Measurements from ENCODE around the gene ARHGEF37. TPM values are rescaled to one million over a fixed set of nuclear protein-coding genes. Genes with fewer than 3 reads are reported as not detected.

Gene ARHGEF37
- total and polyA plus RNA-seq, 2 donors (not counting 1 experiment from before 2014, with no cell fraction given): 0.31 to 5.3 TPM

DNA sequence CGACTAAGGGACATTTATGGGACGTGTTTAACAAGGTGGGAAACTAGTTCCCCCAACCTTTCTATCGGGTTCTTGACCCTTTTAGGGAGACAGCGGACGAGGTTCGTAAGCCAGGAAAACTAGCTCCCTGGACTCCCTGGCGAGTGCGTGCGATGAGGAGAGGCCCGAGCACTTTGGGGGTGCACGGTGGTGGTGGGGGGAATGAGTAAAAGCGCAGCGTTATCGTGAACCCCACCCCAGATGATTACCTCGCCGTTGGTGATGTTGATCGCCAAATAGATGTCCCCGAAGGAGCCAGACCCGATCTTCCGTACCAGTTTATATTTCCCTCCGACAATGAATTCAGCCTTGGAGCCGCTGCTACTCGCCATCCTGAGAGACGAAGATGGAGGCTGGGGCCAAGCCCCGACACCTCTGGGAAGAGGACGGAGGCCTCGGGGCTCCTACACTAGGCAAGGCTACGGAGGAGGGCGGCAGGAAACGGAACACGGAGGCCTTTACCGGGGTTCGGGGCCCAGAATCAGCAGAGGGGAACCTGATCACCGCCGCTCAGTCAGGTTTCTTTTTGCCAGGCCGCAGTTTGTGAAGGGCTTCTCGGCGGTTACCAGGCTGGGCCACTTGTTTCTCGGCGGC lies 30.6 kb upstream of the ARHGEF37 start:
- H3K4me1 ChIP-seq (ENCODE audit: control insufficient read depth, extremely low read depth, insufficient read depth, low read length): peaks cover 9% of the 10 kb centered on the region
- no peaks in the 10 kb centered on the region for H4K20me1 ChIP-seq (ENCODE audit: control insufficient read depth, extremely low read depth, insufficient read depth, low read length)
- H3K36me3 ChIP-seq (ENCODE audit: control insufficient read depth, insufficient read depth, low read length): peaks cover 12% of the 10 kb centered on the region
- H3K27ac ChIP-seq (ENCODE audit: insufficient read depth, low read length): peak overlapping the region; percentile 99
- peak overlapping the region; percentile 100 for H3K9ac ChIP-seq (ENCODE audit: insufficient read depth, low read length)
- DNase-seq (ENCODE audit: low read depth in 2 of 2): no peak
- peak overlapping the region; percentile 83 to 93 (median 90) for H3K4me3 ChIP-seq (replicated peaks in 1 of 4; ENCODE audit: control extremely low read depth in 1 of 4, insufficient read depth in 1 of 4, low read depth in 3 of 4, low read length in 4 of 4)
- peak overlapping the region; percentile 7 for H3K4me2 ChIP-seq (ENCODE audit: extremely low read depth, insufficient read depth, low read length)
- TF ChIP-seq EZH2 (IDR thresholded peaks at IDR 0.05; ENCODE audit: low read length, missing control alignments): no peak
- TF ChIP-seq, protein P1, sequence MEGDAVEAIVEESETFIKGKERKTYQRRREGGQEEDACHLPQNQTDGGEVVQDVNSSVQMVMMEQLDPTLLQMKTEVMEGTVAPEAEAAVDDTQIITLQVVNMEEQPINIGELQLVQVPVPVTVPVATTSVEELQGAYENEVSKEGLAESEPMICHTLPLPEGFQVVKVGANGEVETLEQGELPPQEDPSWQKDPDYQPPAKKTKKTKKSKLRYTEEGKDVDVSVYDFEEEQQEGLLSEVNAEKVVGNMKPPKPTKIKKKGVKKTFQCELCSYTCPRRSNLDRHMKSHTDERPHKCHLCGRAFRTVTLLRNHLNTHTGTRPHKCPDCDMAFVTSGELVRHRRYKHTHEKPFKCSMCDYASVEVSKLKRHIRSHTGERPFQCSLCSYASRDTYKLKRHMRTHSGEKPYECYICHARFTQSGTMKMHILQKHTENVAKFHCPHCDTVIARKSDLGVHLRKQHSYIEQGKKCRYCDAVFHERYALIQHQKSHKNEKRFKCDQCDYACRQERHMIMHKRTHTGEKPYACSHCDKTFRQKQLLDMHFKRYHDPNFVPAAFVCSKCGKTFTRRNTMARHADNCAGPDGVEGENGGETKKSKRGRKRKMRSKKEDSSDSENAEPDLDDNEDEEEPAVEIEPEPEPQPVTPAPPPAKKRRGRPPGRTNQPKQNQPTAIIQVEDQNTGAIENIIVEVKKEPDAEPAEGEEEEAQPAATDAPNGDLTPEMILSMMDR (conservative IDR thresholded peaks at IDR 0.05 in 1 of 2, IDR thresholded peaks at IDR 0.05 in 1 of 2; ENCODE audit: low read depth in 1 of 2, low read length in 2 of 2): no peak
- H3K27me3 ChIP-seq (ENCODE audit: control insufficient read depth, insufficient read depth, low read length): no peaks in the 10 kb centered on the region
- peaks cover 55% of the 10 kb centered on the region for H3K79me2 ChIP-seq (ENCODE audit: control insufficient read depth, insufficient read depth, low read length)
- no peaks in the 10 kb centered on the region for H3K9me3 ChIP-seq (ENCODE audit: control insufficient read depth, insufficient read depth, low read depth, low read length)
- H2AFZ ChIP-seq (ENCODE audit: low read length): no peak overlapping the region

DNA sequence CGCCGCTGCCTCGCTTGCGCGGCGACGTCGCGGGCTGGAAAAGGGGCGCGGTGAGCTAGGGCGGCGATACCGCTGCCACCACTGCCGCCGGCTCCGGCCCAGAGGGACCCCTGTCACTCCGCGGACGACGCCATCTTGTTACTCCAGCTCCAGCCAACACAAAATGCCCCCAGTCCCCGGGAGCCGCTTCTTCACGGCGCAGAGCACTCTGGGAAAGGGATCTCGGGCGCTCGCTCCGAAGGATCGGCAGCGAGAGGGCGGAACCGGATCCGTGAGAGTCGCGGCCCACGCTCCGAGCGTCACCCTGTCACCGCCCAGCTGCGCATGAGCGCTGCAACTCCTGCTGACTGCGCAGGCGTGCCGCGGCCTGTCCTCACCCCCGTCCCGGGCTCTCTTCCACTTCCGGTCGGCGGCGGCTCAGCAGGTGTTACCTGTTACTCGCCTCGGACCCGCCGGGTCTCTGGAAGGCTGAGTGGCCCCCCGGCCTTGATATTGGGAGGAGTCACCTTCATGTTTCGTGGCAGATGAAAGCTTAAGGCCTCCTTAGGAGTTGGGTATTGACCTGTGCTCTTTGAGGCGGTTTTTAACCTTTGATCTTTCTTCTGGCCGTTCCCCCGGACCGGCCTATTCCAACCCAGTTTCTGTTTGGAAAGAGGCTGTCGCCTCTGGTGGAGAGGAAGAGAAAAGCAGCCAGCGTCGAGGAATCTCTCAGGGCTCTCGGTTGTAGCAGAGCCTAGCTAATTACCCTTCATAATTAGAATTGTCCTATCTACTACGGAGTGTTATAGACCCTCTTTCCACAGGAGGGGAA lies 29.9 kb upstream of the ARHGEF37 start, which contains the start of gene CSNK1A1:
CSNK1A1 (minus strand) TSS at position 213 of the 811 bp plus-strand sequence. CDS start 475 bp downstream, outside the sequence.
- Histone ChIP-seq H3K9ac (ENCODE audit: insufficient read depth, low read length) (peak within 1 kb of the TSS; percentile 100), H3K9me3 (ENCODE audit: control insufficient read depth, insufficient read depth, low read depth, low read length) (no peaks in the 10 kb centered on the region), H3K79me2 (ENCODE audit: control insufficient read depth, insufficient read depth, low read length) (peaks cover 48% of the 10 kb centered on the region), H3K4me3 (replicated peaks in 1 of 4; ENCODE audit: control extremely low read depth in 1 of 4, insufficient read depth in 1 of 4, low read depth in 3 of 4, low read length in 4 of 4) (peak within 1 kb of the TSS; percentile 83 to 93 (median 90)), H3K27me3 (ENCODE audit: control insufficient read depth, insufficient read depth, low read length) (no peaks in the 10 kb centered on the region), H2AFZ (ENCODE audit: low read length) (peak within 1 kb of the TSS; percentile 74), H3K36me3 (ENCODE audit: control insufficient read depth, insufficient read depth, low read length) (peaks cover 12% of the 10 kb centered on the region), H3K27ac (ENCODE audit: insufficient read depth, low read length) (peak within 1 kb of the TSS; percentile 99), H3K4me2 (ENCODE audit: extremely low read depth, insufficient read depth, low read length) (peak within 1 kb of the TSS; percentile 99), H4K20me1 (ENCODE audit: control insufficient read depth, extremely low read depth, insufficient read depth, low read length) (no peaks in the 10 kb centered on the region), H3K4me1 (ENCODE audit: control insufficient read depth, extremely low read depth, insufficient read depth, low read length) (peaks cover 9% of the 10 kb centered on the region)
- DNase-seq (ENCODE audit: low read depth in 2 of 2): peak; percentile 97 to 98
- TF ChIP-seq EZH2 (IDR thresholded peaks at IDR 0.05; ENCODE audit: low read length, missing control alignments): no peak
- TF ChIP-seq, protein P1 (conservative IDR thresholded peaks at IDR 0.05 in 1 of 2, IDR thresholded peaks at IDR 0.05 in 1 of 2; ENCODE audit: low read depth in 1 of 2, low read length in 2 of 2): peak; percentile 73 to 85

DNA sequence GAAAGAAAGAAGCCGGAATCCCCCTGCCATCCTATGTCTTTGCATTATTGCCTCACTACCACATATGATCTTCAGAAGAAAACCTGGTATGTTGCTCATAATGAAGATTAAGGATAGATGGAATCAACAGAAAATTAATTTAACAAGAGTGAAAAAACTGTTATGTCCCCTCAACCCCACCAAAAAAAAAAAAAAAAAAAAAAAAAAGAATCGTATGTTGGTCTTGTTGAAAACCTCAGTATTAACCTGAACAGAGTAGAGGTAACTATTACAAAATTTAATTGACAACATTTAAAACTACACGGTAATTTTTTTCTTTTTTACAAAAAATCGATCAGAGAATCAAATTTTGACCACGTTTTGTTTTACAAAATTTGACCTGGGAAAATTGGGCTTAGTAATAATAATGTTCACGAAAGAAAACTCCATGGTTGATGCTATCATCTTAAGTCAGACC lies 29.2 kb upstream of the ARHGEF37 start:
- no peaks in the 10 kb centered on the region for H4K20me1 ChIP-seq (ENCODE audit: control insufficient read depth, extremely low read depth, insufficient read depth, low read length)
- peak overlapping the region; percentile 99 for H3K27ac ChIP-seq (ENCODE audit: insufficient read depth, low read length)
- peaks cover 8% of the 10 kb centered on the region for H3K4me1 ChIP-seq (ENCODE audit: control insufficient read depth, extremely low read depth, insufficient read depth, low read length)
- peaks cover 12% of the 10 kb centered on the region for H3K36me3 ChIP-seq (ENCODE audit: control insufficient read depth, insufficient read depth, low read length)
- no peak for DNase-seq (ENCODE audit: low read depth in 2 of 2)
- no peak for TF ChIP-seq EZH2 (IDR thresholded peaks at IDR 0.05; ENCODE audit: low read length, missing control alignments)
- TF ChIP-seq, protein P1 (conservative IDR thresholded peaks at IDR 0.05 in 1 of 2, IDR thresholded peaks at IDR 0.05 in 1 of 2; ENCODE audit: low read depth in 1 of 2, low read length in 2 of 2): no peak
- H3K9ac ChIP-seq (ENCODE audit: insufficient read depth, low read length): peak overlapping the region; percentile 44
- no peak overlapping the region for H2AFZ ChIP-seq (ENCODE audit: low read length)
- H3K9me3 ChIP-seq (ENCODE audit: control insufficient read depth, insufficient read depth, low read depth, low read length): no peaks in the 10 kb centered on the region
- peak overlapping the region; percentile 87 for H3K4me2 ChIP-seq (ENCODE audit: extremely low read depth, insufficient read depth, low read length)
- peak overlapping the region; percentile 72 to 91 (median 86) for H3K4me3 ChIP-seq (replicated peaks in 1 of 4; ENCODE audit: control extremely low read depth in 1 of 4, insufficient read depth in 1 of 4, low read depth in 3 of 4, low read length in 4 of 4)
- no peaks in the 10 kb centered on the region for H3K27me3 ChIP-seq (ENCODE audit: control insufficient read depth, insufficient read depth, low read length)
- H3K79me2 ChIP-seq (ENCODE audit: control insufficient read depth, insufficient read depth, low read length): peaks cover 42% of the 10 kb centered on the region

Data from fibroblast of lung (primary cell).